Peyer's patch (tissue), 4 donors: ENCODE measurements around the gene SIPA1L3. TPM values are rescaled to one million over a fixed set of nuclear protein-coding genes. Genes with fewer than 3 reads are reported as not detected.

ENCODE experiments used
- DNase-seq, 3 donors: peaks; one replicate each; pipeline ENCODE4 v3.0.0-alpha.2; 2017 to 2019
- H3K27ac ChIP-seq, 4 donors: fragments of 200-600 bp; sonication (generic); one replicate each; pipeline ENCODE4 v1.5.1; 2016 to 2019
- H3K27me3 ChIP-seq, 2 donors: fragments of 200-600 bp; sonication (generic); one replicate each; pipeline ENCODE4 v1.5.1; 2019
- H3K36me3 ChIP-seq, 3 donors: fragments of 200-600 bp; sonication (generic); one replicate each; pipeline ENCODE4 v1.5.1; 2016 to 2019
- H3K4me1 ChIP-seq, 4 donors: fragments of 200-600 bp; sonication (generic); one replicate each; pipeline ENCODE4 v1.5.1; 2016 to 2019
- H3K4me3 ChIP-seq, 4 donors: fragments of 200-600 bp; sonication (generic); 1 replicate in 3 of 4; 2 replicates in 1 of 4; pipeline ENCODE4 v1.5.1; 2016 to 2019; ENCODE audit warnings: mild to moderate bottlenecking in 1 of 4
- H3K9me3 ChIP-seq, 4 donors: fragments of 200-600 bp; sonication (generic); one replicate each; pipeline ENCODE4 v1.5.1; 2016 to 2019; ENCODE audit warnings: mild to moderate bottlenecking in 1 of 4
- CTCF ChIP-seq, 6 experiments: fragments of 450-650 bp in 4 of 6; fragments of 200-600 bp in 2 of 6; sonication (generic) in 1 of 6; IDR thresholded peaks; one replicate each; pipeline ENCODE4 v1.5.1; 2017 to 2019; ENCODE audit warnings: antibody characterized with exemption in 6 of 6, mild to moderate bottlenecking in 3 of 6, moderate library complexity in 1 of 6
- POLR2A ChIP-seq, 2 donors: fragments of 450-650 bp; IDR thresholded peaks; one replicate each; pipeline ENCODE4 v1.5.1; 2017; ENCODE audit warnings: antibody characterized with exemption in 2 of 2, mild to moderate bottlenecking in 2 of 2, moderate library complexity in 2 of 2
- total RNA-seq, 4 donors: library from RNA; depleted of rRNA; stranded (reverse); fragments of >200 nt; gene quantifications; one replicate each; pipeline ENCODE4 v1.1.0, GENCODE V29; 2016

Gene SIPA1L3
- total RNA-seq, 4 donors from 2014 or later, result 63.5 to 304 (median 264) TPM

- no peaks in the 10 kb centered on the region for H3K36me3 ChIP-seq
- H3K4me1 ChIP-seq, result peaks cover 0 to 64% (median 10%) of the 10 kb centered on the region in 4 donors
- peak overlapping the region; percentile 9 to 51 (median 38) for H3K4me3 ChIP-seq
- peak overlapping the region; percentile 64 to 91 (median 84) for H3K27ac ChIP-seq
- no peaks in the 10 kb centered on the region for H3K9me3 ChIP-seq
- no peaks in the 10 kb centered on the region for H3K27me3 ChIP-seq
- peak in 2 of 3 donors; percentile 82 for DNase-seq
- TF ChIP-seq POLR2A (IDR thresholded peaks at IDR 0.05) (peak in 1 of 2 donors; percentile 35), CTCF (IDR thresholded peaks at IDR 0.05) (no peak)
These were observed 26.3 kb downstream of the SIPA1L3 start for GRCh38 chr19:37932985-37933936.

- Histone ChIP-seq H3K36me3 (no peaks in the 10 kb centered on the region), H3K27me3 (no peaks in the 10 kb centered on the region), H3K9me3 (no peaks in the 10 kb centered on the region), H3K4me1 (peaks cover 0 to 59% (median 7%) of the 10 kb centered on the region in 4 donors), H3K27ac (peak overlapping the region in 3 of 4 donors; percentile 81 to 91 (median 86)), H3K4me3 (peak overlapping the region in 2 of 4 donors; percentile 50 to 51)
- DNase-seq, result peak in 2 of 3 donors; percentile 79 to 87
- TF ChIP-seq CTCF (IDR thresholded peaks at IDR 0.05), result no peak
- peak in 1 of 2 donors; percentile 38 for TF ChIP-seq POLR2A (IDR thresholded peaks at IDR 0.05)
These were observed 26.9 kb downstream of the SIPA1L3 start for GRCh38 chr19:37933937-37934358.

- Histone ChIP-seq H3K9me3 (no peaks in the 10 kb centered on the region), H3K4me1 (peaks cover 0 to 53% (median 4%) of the 10 kb centered on the region in 4 donors), H3K4me3 (peak overlapping the region in 1 of 4 donors; percentile 16), H3K27ac (peak overlapping the region in 3 of 4 donors; percentile 56 to 91 (median 83)), H3K36me3 (no peaks in the 10 kb centered on the region), H3K27me3 (no peaks in the 10 kb centered on the region)
- no peak for DNase-seq
- no peak for TF ChIP-seq POLR2A (IDR thresholded peaks at IDR 0.05)
- no peak for TF ChIP-seq CTCF (IDR thresholded peaks at IDR 0.05)
These were observed 28.3 kb downstream of the SIPA1L3 start for GRCh38 chr19:37935341-37935740.

GRCh38 chr19:37936166-37936565 is 29.2 kb downstream of the SIPA1L3 start:
- DNase-seq, result peak in 2 of 3 donors; percentile 64 to 77
- peak overlapping the region in 1 of 4 donors; percentile 20 for H3K4me3 ChIP-seq

GRCh38 chr19:37936886-37937285 is 29.9 kb downstream of the SIPA1L3 start:
- H3K4me1 ChIP-seq, result peaks cover 0 to 51% (median 4%) of the 10 kb centered on the region in 4 donors

More at GRCh38 chr19:37936166-37936565, 29.2 kb downstream of the SIPA1L3 start:
- H3K4me1 ChIP-seq, result peaks cover 0 to 57% (median 4%) of the 10 kb centered on the region in 4 donors
- H3K27me3 ChIP-seq, result no peaks in the 10 kb centered on the region
- peak overlapping the region in 3 of 4 donors; percentile 56 to 91 (median 83) for H3K27ac ChIP-seq
- H3K36me3 ChIP-seq, result no peaks in the 10 kb centered on the region
- H3K9me3 ChIP-seq, result no peaks in the 10 kb centered on the region
- TF ChIP-seq POLR2A (IDR thresholded peaks at IDR 0.05) (peak; percentile 25 to 30), CTCF (IDR thresholded peaks at IDR 0.05) (no peak)

More at GRCh38 chr19:37936886-37937285, 29.9 kb downstream of the SIPA1L3 start:
- H3K9me3 ChIP-seq, result no peaks in the 10 kb centered on the region
- H3K27me3 ChIP-seq, result no peaks in the 10 kb centered on the region
- H3K36me3 ChIP-seq, result no peaks in the 10 kb centered on the region
- peak overlapping the region in 1 of 4 donors; percentile 20 for H3K4me3 ChIP-seq
- TF ChIP-seq CTCF (IDR thresholded peaks at IDR 0.05) (no peak), POLR2A (IDR thresholded peaks at IDR 0.05) (no peak)
- peak overlapping the region in 3 of 4 donors; percentile 56 to 91 (median 83) for H3K27ac ChIP-seq
- DNase-seq, result no peak
